ENCODE measurements around the gene MRPL10. TPM values are rescaled to one million over a fixed set of nuclear protein-coding genes. Genes with fewer than 3 reads are reported as not detected.

Gene MRPL10
- total RNA-seq, 1 donor from 2014 or later, result 48.2 TPM

DNA sequence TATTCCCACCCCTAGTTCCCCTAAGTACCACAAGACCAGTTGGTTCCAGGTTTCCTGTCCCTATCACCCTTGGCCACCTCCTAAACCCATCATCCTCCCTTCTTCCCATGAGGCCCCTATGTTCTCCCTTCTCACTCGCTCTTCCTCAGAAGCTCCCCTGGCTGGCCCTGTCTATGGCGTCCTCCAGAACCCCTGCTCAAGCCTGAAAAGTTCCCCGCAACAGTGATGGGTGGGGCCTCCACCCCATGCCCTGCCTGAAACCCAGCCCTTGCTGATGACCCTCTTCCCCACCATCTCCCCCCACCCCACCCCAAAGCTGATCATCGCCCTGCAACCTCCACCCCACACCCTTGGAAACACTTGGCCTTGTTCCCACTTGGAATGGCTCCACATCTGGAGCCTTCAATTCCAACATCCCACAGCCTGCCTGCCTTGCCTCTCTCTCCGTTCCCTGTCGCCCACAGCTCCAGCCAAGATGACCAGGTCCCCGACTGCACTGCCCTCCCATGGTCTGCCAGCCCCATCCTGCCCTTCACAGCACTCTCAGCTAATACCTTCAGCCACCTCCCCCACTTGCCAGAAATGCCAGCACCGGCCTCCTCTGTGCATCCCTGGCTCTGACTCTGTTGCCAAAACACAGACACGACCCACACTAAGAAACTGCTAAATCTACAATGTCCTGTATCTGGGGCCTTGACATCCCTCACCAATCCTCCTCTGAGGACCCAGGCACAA lies 20.3 kb downstream of the MRPL10 start:
- peaks cover 9% of the 10 kb centered on the region for H3K27me3 Mint-ChIP-seq (ENCODE audit: insufficient read depth, low read depth)
- H3K9me3 Mint-ChIP-seq, result no peaks in the 10 kb centered on the region
- peak overlapping the region; percentile 46 for H3K4me3 Mint-ChIP-seq
- TF ChIP-seq CTCF (IDR thresholded peaks at IDR 0.05) (no peak), EZH2 (IDR thresholded peaks at IDR 0.05) (no peak), EZH2phosphoT487 (IDR thresholded peaks at IDR 0.05) (no peak)
- Histone ChIP-seq H3K9ac (no peak overlapping the region), H3K4me3 (no peak overlapping the region), H3K4me1 (no peaks in the 10 kb centered on the region), H3K4me2 (no peak overlapping the region), H3K27me3 (no peaks in the 10 kb centered on the region), H4K20me1 (ENCODE audit: low read depth) (no peaks in the 10 kb centered on the region), H3K79me2 (ENCODE audit: low read depth) (no peaks in the 10 kb centered on the region), H2AFZ (replicated peaks) (no peak overlapping the region), H3K27ac (no peak overlapping the region), H3K9me3 (ENCODE audit: low read depth) (no peaks in the 10 kb centered on the region), H3K36me3 (no peaks in the 10 kb centered on the region), H3F3A (ENCODE audit: low read depth) (no peaks in the 10 kb centered on the region)
- peaks cover 9% of the 10 kb centered on the region for H3K36me3 Mint-ChIP-seq
- no peak overlapping the region for H3K27ac Mint-ChIP-seq
- no peak for DNase-seq (ENCODE audit: low spot score)
- peaks cover 7% of the 10 kb centered on the region for H3K4me1 Mint-ChIP-seq

DNA sequence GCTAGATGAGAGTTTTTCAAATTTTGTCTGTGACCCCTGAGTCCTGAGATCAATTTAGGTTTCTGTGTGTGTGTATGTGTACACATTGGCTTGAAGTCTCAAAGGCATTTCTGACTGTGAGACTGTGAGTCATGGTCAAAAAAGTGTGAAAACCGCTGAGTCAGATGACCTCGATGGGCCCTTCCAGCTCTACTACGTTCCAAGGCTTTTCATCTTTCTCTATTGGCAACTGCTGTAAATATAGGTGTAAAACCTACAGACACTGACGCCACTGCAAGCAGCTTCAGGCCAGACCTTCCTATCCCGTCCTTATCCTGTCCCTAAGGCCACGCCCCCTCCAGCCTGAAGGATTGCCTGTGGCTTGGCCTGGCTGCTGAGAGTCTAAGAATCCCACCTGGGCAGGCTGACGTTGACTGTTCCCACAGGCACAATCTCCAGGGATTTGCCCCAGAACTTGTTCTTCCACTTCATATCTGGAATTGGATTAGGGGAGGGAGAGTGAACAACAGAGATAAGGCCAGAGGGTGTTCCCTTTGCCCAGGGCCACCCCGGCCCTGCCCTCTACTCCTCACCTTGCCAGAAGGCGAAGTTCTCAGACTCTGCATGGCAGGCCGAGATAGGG lies 21.0 kb downstream of the MRPL10 start:
- Mint-ChIP-seq H3K4me3 (no peak overlapping the region), H3K9me3 (no peaks in the 10 kb centered on the region), H3K36me3 (peaks cover 7% of the 10 kb centered on the region), H3K27ac (no peak overlapping the region), H3K4me1 (peaks cover 7% of the 10 kb centered on the region), H3K27me3 (ENCODE audit: insufficient read depth, low read depth) (peaks cover 9% of the 10 kb centered on the region)
- no peaks in the 10 kb centered on the region for H3K79me2 ChIP-seq (ENCODE audit: low read depth)
- no peak overlapping the region for H3K4me3 ChIP-seq
- no peak for TF ChIP-seq CTCF (IDR thresholded peaks at IDR 0.05)
- H3K4me1 ChIP-seq, result no peaks in the 10 kb centered on the region
- no peaks in the 10 kb centered on the region for H4K20me1 ChIP-seq (ENCODE audit: low read depth)
- no peak for DNase-seq (ENCODE audit: low spot score)
- H3K9ac ChIP-seq, result no peak overlapping the region
- no peak overlapping the region for H3K27ac ChIP-seq
- H3F3A ChIP-seq (ENCODE audit: low read depth), result no peaks in the 10 kb centered on the region
- H3K4me2 ChIP-seq, result no peak overlapping the region
- no peaks in the 10 kb centered on the region for H3K9me3 ChIP-seq (ENCODE audit: low read depth)
- no peak overlapping the region for H2AFZ ChIP-seq (replicated peaks)
- no peaks in the 10 kb centered on the region for H3K27me3 ChIP-seq
- H3K36me3 ChIP-seq, result no peaks in the 10 kb centered on the region

- H3K9me3 ChIP-seq (ENCODE audit: low read depth), result no peaks in the 10 kb centered on the region
- H3K4me3 Mint-ChIP-seq, result no peak overlapping the region
- H3K4me1 ChIP-seq, result no peaks in the 10 kb centered on the region
- peaks cover 7% of the 10 kb centered on the region for H3K4me1 Mint-ChIP-seq
- H3K79me2 ChIP-seq (ENCODE audit: low read depth), result no peaks in the 10 kb centered on the region
- H3K27ac ChIP-seq, result no peak overlapping the region
- peaks cover 7% of the 10 kb centered on the region for H3K36me3 Mint-ChIP-seq
- no peaks in the 10 kb centered on the region for H4K20me1 ChIP-seq (ENCODE audit: low read depth)
- H3K4me3 ChIP-seq, result no peak overlapping the region
- no peaks in the 10 kb centered on the region for H3F3A ChIP-seq (ENCODE audit: low read depth)
- H3K4me2 ChIP-seq, result no peak overlapping the region
- no peaks in the 10 kb centered on the region for H3K36me3 ChIP-seq
- H3K9me3 Mint-ChIP-seq, result no peaks in the 10 kb centered on the region
- H2AFZ ChIP-seq (replicated peaks), result no peak overlapping the region
- no peak for DNase-seq (ENCODE audit: low spot score)
- no peak overlapping the region for H3K9ac ChIP-seq
- H3K27me3 ChIP-seq, result peaks cover 2% of the 10 kb centered on the region
- no peak overlapping the region for H3K27ac Mint-ChIP-seq
- peaks cover 13% of the 10 kb centered on the region for H3K27me3 Mint-ChIP-seq (ENCODE audit: insufficient read depth, low read depth)
- TF ChIP-seq CTCF (IDR thresholded peaks at IDR 0.05) (no peak), EZH2phosphoT487 (IDR thresholded peaks at IDR 0.05) (no peak), EZH2 (IDR thresholded peaks at IDR 0.05) (no peak)
These were observed 22.4 kb downstream of the MRPL10 start for GRCh38 chr17:47808830-47809480.

All from neural progenitor cell (in vitro differentiated cells).